Stimulated activated CD4-positive, alpha-beta T cell treated with anti-CD3 and anti-CD28 coated beads, Interleukin-4, amount 100 ng/mL, for 4 hours (primary cell): Measurements from ENCODE around the gene SLIT3.
A peak's percentile ranks its signal among the peaks of the same experiment; 100 is the strongest.
"Not testable (repeated sequence)": the region's sequence is repeated elsewhere in the genome, so short reads cannot be mapped to it uniquely, and the experiment has no call there.

Experiments used
- DNase-seq, 2 experiments: peaks; one replicate each; pipeline ENCODE4 v3.0.0-alpha.2; 2020

Gene SLIT3

GRCh38 chr5:168749391-168750100, 551.4 kb downstream of the SLIT3 start:
- DNase-seq, result no peak

DNA sequence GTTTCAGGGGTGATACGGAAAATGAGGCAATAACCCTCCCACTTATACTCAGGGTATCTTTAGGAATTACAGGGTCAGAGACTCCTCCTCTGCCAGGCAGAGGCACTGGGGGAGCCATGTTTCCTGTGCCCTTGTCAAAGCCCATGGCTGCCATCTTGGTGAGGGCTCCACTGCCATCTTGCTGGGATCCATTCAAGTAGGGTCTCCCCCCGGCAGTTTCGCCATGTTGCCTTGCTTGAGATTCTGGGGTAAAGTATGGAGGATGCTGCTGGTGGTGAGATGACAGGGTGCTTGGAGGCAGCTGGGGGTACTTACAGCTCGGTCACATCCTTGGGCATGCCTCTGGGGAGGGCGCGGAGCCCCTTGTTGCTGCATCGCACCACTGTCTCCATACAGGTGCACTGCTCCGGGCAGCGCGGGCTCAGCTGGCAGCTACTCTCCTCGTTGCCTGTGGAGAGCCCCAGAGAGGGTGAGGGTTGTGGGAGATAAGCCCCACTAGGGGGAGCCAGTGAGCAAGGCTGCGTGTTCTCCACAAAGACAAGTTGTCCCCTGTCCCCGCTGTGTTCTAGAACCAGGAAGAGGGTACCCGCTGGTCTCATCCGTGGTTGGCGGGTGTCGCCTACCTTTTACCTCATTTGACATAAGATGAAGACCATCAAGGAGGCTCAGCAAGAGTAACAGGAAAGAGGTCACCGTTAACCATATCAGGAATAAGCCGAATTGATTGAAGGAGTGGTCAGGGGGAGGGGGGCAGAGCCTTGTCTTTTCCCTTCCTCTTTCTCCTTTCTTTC, 552.8 kb downstream of the SLIT3 start:
- DNase-seq, result peak in 1 of 2 experiments; percentile 12

DNA sequence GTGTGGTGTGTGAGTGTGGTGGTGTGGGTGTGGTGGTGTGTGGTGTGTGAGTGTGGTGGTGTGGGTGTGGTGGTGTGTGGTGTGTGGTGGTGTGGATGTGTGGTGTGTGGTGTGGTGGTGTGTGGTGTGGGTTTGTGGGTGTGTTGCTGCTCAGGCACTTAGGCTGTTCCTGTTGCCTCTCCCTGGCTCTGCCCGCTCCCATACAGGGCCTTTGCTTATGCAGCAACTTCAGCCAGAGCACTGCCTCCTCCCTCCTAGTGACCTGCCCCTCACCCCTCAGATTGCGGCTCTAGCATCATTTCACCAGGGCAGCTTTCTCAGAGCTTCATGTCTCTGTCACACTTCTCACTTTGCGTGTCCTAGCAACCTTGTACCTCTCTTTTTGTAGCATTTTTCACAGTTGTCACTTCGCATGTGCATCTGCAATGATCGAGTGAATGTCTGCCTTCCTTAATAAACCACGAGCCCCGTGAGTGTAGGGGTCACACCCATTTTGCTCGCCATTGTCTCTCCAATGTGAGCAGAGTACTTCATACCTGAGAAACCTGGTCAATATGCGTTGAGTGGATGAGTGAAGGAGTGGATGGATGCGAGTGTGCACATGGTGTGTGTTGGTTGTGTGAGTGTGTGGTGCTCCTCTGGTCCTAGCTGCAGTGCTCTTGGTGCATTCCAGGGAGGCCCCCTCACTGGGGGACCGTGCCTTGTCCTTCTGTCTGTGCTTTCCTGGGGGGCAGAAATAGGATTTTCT, 553.9 kb downstream of the SLIT3 start:
- DNase-seq, result no peak

- not testable (repeated sequence) for DNase-seq
Observed at GRCh38 chr5:168746126-168746892, 554.6 kb downstream of the SLIT3 start.

DNA sequence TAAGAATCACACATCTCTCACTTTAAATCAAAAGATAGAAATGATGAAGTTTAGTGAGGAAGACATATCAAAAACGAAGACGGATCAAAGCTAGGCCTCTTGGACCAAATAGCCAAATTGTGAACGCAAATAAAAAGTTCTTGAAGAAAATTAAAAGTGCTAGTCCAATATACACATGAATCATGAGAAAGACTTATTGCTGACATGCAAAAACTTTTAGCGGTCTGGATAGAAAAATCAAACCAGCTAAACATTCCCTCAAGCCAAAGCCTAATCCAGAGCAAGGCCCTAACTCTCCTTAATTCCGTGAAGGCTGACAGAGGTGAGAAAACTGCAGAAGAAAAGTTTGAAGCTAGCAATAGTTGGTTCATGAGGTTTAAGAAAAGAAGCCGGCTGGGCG, 557.3 kb downstream of the SLIT3 start:
- DNase-seq, result no peak

DNA sequence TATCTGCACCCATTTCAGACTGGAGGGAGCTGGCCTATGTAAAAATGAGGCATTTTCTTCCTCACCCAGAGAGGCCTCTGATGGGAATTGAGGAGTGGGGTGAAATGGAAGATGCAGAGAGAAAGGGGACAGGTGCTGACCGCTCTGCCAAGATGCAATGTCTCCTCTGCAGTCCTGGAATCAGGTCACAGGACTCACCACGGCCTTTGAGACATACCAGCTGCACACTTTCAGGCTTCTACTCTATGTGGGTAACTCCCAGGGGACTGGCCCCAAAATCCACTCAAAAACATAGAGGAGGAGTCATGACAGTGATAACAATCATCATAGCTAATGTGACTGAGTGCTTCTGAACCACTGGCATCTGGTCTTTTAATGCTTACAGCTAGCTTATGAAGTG, 558.6 kb downstream of the SLIT3 start:
- not testable (repeated sequence) for DNase-seq

- no peak for DNase-seq
Observed at GRCh38 chr5:168740811-168741213, 560.1 kb downstream of the SLIT3 start.

DNA sequence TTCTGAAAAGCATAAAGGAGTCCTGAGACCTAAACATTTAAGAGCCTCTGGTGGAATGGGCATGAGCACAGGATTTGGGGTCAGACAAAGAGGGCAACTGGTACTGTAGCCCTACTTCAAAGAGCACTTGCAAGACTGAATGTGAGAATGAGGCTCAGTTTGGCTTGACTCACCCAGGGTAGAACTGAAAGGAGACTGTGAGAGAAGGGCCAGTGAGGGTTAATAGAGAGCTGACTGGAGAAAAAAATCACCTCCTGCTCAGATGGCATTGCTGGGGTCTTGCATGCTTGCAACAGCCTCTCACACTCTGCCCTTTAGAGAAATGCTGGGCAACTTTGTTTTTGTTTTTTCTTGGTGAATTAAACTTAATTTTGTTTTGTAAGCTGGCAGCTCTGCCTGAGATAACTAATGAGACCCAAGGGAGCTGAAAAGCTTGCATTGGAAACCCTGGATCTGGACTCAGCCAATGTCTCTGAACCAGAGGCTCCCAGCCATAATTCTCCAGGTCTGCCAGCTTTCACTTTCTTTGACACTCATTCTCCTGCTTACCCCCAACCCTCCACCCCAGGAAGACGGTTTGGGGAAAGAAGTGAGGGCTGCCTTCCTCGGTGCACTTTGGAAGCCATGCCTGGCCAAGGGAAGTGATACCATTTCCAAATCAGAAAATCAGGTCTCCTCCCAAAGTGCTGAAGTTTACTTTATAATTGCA, 560.7 kb downstream of the SLIT3 start:
- DNase-seq, result no peak

GRCh38 chr5:168737066-168737465, 563.9 kb downstream of the SLIT3 start:
- DNase-seq, result no peak

DNA sequence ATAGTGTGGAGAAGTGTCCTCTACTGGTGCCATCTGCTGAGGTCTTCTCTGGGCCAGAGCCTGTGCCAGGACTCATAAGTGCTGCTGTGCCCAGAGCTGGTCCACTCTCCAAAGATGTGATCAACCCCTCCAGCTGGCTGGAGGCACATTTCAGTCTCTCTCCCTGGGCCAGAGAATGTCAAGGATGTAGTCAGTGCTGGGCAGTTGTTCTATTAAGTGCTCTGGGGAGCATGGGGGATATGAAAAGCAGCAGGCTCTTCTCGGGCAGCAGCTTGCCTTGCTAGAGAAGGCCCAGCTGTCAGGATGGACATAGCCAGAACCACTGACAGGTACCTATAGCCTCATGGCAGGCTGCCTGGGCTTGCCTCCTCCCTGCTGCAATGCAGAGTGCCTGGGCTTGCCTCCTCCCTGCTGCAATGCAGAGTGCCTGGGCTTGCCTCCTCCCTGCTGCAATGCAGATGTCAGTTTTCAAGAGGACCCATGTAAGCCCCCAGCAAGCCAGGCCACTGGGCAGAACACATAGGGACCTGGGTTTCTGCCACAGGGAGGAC, 564.6 kb downstream of the SLIT3 start:
- DNase-seq, result no peak

DNA sequence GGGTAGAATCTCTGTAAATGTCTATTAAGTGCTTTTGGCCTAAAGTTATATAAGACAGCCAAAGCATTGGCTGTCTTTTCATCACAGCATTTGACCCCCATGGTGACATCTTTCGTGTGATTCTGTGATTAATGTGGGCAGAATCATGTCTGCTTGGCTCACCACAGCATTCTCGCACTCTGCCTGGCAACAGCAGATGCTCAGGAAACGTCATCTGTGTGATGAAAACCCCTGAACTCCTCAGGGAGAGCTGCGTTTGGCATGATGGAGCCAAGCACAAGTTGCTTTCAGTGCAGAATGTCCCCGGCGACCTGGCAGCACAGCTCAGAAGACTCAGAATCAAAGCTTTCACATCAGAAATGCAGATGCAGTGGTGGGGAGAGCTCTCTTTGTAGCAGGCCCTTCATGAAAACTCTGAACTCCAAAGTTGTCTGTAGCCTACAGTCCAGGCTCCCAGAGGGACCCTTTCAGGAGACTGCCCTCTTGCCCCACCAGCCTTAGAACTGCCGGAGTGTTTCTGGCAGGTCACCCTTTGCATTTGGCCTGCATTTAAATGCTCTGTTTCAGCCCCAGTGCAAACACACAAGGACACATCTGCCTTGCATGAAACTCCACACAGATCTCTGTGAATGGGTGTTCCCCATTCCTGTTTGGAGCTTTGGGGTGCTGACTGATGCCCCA, 566.2 kb downstream of the SLIT3 start:
- DNase-seq, result no peak

DNA sequence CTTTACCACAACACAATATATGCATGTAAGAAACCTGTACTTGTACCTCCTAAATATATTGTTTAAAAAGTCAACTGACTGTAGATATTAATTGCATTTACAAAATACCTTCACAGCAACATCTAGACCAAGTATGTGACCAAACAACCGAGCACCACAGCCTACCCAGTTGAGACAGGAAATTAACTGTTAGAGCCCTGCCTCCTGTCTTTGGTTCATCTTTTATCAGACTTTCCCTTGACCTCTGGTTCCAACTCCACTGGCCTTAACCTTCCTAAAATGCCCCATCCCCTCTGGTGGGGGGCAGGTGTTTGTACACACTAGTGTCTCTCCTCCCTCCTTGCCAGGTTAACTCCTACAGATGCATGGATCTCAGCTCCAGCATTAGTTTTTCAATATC, 566.8 kb downstream of the SLIT3 start:
- no peak for DNase-seq

DNA sequence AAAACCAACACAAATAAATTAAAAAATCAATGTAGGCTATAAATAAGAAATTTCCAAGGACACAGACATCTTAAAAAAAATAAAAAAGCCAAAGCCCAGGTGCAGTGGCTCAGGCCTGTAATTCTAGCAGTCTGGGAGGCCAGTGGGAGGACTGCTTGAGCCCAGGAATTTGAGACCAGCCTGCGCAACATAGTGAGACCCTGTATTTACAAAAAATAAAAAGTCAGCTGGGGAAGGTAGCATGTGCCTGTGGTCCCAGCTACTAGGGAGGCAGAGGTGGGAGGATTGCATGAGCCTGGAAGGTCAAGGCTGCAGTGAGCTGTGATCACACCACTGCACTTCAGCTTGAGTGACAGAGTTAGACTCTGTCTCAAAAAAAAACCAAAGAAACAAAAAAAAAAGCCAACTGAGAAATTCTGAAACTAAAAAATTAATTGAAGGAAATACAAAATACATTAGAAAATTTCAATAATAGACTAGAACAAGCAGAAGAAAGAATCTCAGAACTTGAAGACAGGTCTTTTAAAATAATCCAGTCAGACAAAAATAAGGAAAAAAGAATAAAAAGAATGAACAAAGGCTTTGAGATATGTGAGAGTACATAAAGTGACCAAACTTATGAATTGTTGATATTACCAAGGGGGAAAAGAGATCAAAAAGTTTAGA, 572.3 kb downstream of the SLIT3 start:
- no peak for DNase-seq

GRCh38 chr5:168727547-168727946, 573.4 kb downstream of the SLIT3 start:
- no peak for DNase-seq

GRCh38 chr5:168726342-168726741, 574.6 kb downstream of the SLIT3 start:
- no peak for DNase-seq

DNA sequence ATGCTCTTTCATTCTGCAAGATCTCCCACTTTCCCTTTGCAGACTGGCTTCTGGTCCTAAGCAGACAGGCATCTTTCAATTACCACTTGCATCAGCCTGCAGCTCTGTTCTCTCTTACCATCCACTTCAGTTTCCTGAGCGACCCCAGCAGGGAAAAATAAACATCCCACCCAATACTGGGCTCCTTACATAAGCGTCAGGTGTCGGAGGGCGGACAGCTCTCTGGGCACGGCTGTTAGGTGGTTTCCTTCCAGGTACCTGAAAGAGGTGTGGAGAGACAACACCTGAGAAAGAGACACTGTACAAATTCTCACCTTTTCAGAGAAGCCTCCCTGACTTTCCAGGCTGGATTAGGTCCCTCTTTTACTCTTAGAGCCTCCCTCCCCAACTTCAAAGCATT, 576.7 kb downstream of the SLIT3 start:
- no peak for DNase-seq

DNA sequence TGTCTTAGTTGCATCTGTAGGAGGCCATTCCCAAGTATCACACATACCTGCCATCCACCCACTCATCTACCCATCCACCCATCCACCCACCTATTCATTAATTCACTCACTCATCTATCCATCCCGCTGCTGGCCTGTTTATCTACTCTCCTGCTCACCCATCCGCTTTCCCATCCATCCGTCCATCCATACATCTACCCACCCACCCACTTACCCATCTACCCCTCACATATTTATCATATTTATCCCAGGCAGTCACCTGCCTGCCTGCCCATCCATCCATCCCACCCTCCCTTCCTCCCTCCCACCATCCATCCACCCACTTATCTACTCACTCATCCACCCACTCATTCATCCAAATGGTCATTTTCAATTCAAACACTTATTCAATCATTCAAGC, 577.9 kb downstream of the SLIT3 start:
- no peak for DNase-seq

DNA sequence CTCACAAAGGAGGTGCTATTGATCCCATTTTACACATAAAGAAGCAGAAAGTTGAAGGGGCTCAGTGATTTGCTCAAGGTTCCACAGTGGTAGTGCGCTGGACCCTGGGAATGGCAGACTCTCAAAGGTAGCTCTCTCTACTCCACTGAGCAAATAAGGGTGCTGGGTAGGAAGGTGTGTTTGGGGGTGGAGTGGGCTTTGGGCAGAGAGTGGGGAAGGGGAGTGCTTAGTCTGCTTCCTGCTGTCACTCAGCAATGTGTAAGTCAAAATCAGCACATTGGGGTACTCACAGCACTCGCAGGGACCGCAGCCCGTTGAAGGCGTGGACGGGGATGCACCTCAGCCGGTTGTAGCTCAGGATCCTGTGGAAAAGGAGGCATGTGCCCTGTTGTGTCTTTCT, 579.0 kb downstream of the SLIT3 start:
- DNase-seq, result no peak

DNA sequence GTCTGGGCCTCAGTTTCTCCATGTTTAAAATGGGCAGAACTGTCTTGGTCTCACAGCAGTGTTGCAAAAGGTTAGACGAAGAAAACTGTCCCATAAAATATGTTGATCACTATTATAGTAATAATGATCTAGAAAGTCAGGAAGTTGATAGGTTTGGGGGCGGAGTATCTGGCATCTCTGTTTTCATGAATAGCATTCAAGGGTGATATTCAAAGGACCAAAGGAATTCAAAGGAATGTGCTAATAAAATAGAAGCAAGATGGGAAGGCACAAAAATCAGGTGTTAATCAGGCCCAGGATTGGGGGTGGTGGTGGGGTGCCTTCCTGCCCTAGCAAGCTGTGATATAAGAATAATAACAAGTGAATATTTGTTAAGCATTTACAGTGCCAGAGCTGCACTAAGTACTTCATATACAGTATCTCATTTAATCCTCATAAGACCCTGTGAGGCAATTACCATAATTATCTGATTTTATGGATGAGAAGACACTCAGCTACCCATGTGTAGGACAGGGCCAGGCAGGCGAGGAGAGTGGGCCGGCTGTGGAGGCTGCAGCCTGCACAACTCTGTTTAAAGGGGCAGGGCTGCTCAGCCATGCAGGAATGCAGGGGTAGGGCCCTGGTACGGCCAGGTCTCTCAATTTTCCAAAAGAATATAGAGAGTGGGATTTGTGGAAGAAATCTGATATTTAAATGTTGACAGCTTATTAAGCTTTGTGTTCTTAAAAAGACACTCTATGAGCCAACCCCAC, 579.8 kb downstream of the SLIT3 start:
- no peak for DNase-seq

DNA sequence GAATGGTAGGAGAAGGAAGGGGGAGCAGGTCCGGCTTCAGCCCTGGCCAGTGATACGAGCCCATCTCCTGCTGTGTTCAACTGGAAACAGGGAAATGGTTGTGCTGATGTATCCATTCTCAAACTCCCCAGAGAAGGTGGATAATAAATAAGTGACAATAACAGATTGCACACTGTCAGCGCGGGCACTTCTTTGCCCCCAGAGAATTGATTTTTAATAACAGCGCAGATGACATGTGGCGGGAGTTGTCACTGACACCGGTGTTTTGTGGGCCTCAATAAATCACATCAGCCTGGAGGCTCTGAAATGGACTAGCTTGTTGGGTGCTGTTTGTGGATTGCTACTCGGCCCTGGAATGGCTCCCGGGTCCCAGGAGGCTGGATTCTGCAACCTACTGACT, 580.4 kb downstream of the SLIT3 start:
- DNase-seq, result no peak
